ENCODE measurements around the gene FHIP1A. TPM values are rescaled to one million over a fixed set of nuclear protein-coding genes. Genes with fewer than 3 reads are reported as not detected.

The FHIP1A gene
- total RNA-seq, 2 donors from 2014 or later, result 11.6 to 11.8 TPM

GRCh38 chr4:151436093-151436518 is 27.1 kb downstream of the FHIP1A start:
- Histone ChIP-seq H3K4me3 (no peak overlapping the region), H3K27ac (peak overlapping the region; percentile 26 to 66)
- no peak for TF ChIP-seq CTCF (IDR thresholded peaks at IDR 0.05)

GRCh38 chr4:151437505-151437904 is 28.5 kb downstream of the FHIP1A start:
- Histone ChIP-seq H3K4me3 (no peak overlapping the region), H3K27ac (no peak overlapping the region), H3K27me3 (no peaks in the 10 kb centered on the region), H3K9me3 (no peaks in the 10 kb centered on the region), H3K36me3 (no peaks in the 10 kb centered on the region), H3K4me1 (no peaks in the 10 kb centered on the region)
- DNase-seq (ENCODE audit: low spot score), result no peak
- no peak for TF ChIP-seq CTCF (IDR thresholded peaks at IDR 0.05)

More at GRCh38 chr4:151436093-151436518, 27.1 kb downstream of the FHIP1A start:
- H3K4me1 ChIP-seq, result no peaks in the 10 kb centered on the region
- no peak for DNase-seq (ENCODE audit: low spot score)
- no peaks in the 10 kb centered on the region for H3K36me3 ChIP-seq
- H3K27me3 ChIP-seq, result no peaks in the 10 kb centered on the region
- no peaks in the 10 kb centered on the region for H3K9me3 ChIP-seq

GRCh38 chr4:151438154-151438553 is 29.2 kb downstream of the FHIP1A start:
- Histone ChIP-seq H3K36me3 (no peaks in the 10 kb centered on the region), H3K27me3 (no peaks in the 10 kb centered on the region), H3K4me3 (no peak overlapping the region), H3K4me1 (no peaks in the 10 kb centered on the region), H3K27ac (no peak overlapping the region), H3K9me3 (no peaks in the 10 kb centered on the region)
- DNase-seq (ENCODE audit: low spot score), result no peak
- no peak for TF ChIP-seq CTCF (IDR thresholded peaks at IDR 0.05)

- Histone ChIP-seq H3K4me3 (no peak overlapping the region), H3K27me3 (no peaks in the 10 kb centered on the region), H3K4me1 (no peaks in the 10 kb centered on the region), H3K9me3 (no peaks in the 10 kb centered on the region), H3K36me3 (no peaks in the 10 kb centered on the region), H3K27ac (no peak overlapping the region)
- no peak for TF ChIP-seq CTCF (IDR thresholded peaks at IDR 0.05)
- no peak for DNase-seq (ENCODE audit: low spot score)
Observed at GRCh38 chr4:151439320-151439719, 30.3 kb downstream of the FHIP1A start.

- Histone ChIP-seq H3K9me3 (no peaks in the 10 kb centered on the region), H3K4me1 (no peaks in the 10 kb centered on the region)
- no peak for DNase-seq (ENCODE audit: low spot score)
Observed at GRCh38 chr4:151442002-151442401, 33.0 kb downstream of the FHIP1A start.

More at GRCh38 chr4:151442002-151442401, 33.0 kb downstream of the FHIP1A start:
- no peaks in the 10 kb centered on the region for H3K27me3 ChIP-seq
- H3K4me3 ChIP-seq, result no peak overlapping the region
- TF ChIP-seq CTCF (IDR thresholded peaks at IDR 0.05), result no peak
- no peak overlapping the region for H3K27ac ChIP-seq
- H3K36me3 ChIP-seq, result no peaks in the 10 kb centered on the region

Data from right atrium auricular region (tissue), 2 donors.